Endometrial microvascular endothelial cells (primary cell): ENCODE data around the gene ASAP3. TPM values are rescaled to one million over a fixed set of nuclear protein-coding genes. Genes with fewer than 3 reads are reported as not detected.

ENCODE experiments used
- in situ Hi-C: cut with HindIII; loops from 2 replicates; pipeline ENCODE4 v1.10.0; 2017; ENCODE audit warnings: low sequenced_read_pairs, low pct_unique_long_range_greater_than_20kb; ENCODE audit errors: inconsistent ontology term
- total RNA-seq: library from RNA; depleted of rRNA; stranded (reverse); fragments of >200 nt; gene quantifications from one replicate; pipeline ENCODE4 v1.2.3, GENCODE V29; 2015; ENCODE audit errors: inconsistent ontology term

The ASAP3 gene
- 3.2 TPM for total RNA-seq

DNA sequence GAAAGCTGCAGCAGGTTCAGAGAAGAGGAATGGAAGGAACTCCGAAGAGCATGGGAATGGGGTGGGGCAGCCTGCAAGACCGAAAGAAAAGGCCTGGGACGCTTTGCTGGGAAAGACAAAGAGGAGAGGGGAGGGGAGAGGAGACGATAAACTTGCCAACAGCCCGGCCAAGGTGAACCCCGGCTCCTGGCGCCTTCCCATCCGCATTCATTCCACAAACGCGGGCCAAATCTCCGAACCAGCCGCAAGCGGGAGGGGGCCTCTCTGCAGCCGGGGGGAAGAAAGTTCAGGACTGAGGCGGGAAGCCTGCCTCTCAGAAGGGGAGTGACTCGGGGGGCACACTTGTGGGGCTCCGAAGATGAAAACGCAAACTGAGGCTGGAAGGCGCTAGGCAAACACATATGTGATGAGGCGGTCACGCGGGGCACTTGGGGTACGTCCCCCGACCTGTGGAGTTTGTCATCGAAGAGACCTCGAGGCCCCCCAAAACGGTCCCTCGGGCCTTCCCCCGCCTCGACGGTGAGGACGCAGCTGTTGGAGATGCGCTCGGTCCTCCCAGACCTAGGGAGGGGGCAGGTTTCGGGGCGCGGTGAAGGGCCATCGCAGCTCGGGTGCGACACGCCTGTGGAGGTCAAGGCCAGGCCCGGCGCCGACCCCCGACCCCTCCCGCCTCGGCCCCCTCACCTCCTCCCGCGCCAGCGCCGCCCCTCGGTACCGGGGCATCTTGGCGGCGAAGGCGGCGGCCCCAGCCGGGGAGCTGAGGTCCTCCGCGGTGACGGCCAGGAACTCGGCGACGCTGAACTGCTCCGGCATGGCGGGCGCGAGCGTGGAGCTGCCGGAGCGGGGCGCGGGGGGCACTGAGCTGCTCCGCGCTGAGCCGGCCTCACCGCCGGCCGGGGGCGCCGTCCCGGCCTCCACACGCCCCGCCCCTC, at the start of gene ASAP3:
Gene ASAP3 (minus strand): TSS at position 859 of the 932 bp plus-strand sequence. CDS start 46 bp downstream, at position 813.
- in situ Hi-C loops, result no loop called here

DNA sequence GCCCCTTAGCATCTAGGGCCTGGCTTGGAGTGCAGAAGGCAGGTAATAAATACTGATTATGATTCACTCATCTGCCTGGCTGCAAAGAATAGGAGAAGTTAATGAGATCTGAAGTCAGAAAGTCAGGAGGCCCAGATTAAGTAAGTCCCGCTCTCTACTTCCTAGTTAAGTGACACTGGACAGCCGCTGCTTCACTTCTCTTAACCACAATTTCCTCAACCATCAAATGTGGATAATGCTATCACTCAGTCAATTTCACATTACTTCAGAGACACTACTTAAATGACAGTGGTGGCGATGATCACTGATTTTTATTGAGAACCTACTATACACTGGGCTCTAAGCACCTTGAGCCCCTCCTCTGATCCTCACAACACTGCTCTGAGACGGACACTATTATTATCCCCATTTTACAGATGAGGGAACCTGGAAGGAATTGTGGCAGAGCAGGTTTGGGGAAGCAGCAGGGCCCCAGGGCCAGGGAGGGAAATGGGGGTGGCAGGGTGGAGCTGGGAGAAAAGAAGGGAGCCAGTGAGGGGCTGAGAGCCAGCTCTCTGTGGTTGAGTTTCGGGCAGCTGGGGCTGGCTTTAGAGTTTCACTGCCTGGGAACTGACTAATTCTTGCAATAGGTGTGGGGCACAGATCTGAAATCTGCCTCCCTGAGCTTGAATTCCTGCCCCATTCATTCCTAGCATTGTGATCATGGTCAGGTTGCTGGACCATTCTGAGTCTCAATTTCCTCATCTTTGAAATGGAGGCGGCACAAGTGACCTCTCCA, 49.5 kb upstream of the ASAP3 start:
- in situ Hi-C loops, result no loop called here

DNA sequence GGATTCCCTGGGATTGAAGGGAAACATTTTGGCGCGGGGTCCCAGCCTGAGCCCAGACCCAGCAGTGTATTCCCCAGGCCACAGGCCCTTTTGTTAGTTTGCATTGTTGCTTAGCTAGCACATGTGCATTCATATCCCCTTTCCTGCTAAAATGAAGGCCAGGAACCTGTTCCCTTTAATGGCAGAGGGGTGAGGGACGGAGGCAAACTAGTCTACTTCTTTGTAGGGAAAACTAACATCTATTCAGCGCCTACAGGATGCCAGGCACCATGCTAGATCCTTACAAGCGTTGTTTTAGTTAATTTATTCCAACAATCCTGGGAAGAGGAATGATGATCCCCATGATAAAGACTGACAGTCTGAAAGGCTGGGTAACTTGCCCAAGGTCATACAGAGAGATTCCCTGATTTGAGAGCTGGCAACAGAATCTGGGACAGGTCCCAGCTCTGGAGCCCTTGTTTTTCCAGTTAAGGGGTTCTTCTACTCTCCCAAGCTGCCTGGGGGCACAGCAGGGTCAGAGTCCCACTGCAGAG, 47.6 kb upstream of the ASAP3 start:
- in situ Hi-C loops, result no loop called here

DNA sequence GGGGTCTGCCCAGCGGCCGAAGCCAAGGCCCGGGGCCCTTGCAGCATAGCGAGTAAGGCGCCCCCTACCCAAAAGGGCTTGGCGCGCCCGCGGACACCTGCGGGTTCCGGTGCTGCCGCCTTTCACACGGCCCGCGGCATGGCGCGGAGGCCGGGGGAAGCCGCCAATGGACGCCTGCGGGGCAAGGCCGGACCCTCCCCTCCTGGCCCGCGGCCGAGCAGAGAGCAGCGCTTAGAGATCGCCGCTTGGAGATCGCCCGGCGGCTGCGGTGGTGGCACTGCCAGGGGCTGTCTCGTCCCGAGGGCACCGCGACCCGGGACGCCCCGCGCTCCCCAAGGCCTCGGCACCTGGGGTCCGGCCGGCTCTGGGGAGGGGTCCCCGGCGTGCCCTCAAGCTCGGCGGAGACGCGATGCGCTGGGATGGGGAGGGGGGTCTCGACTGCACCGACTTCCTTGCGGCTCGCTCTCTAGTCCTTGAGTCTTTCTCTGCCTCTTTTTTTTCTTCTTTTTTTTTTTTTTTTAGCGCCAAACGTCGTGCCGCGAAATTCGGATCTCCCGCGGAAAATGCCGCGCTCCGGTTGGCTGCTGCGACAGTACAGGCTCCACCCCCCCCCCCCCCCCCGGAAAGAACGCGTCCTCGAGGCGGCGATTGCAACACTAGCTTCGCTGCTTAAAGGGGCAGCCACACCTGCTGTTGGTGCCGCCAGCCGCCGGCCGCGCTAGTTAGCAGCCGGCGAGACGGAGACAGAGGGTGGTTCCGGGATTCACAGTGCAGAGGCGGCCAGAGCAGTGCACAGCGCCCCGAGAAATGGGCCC, 47.0 kb upstream of the ASAP3 start, which contains the start of gene E2F2:
Gene E2F2 (minus strand): TSS at position 487 of the 815 bp plus-strand sequence. CDS start 440 bp downstream, at position 47.
- in situ Hi-C loops, result no loop called here

DNA sequence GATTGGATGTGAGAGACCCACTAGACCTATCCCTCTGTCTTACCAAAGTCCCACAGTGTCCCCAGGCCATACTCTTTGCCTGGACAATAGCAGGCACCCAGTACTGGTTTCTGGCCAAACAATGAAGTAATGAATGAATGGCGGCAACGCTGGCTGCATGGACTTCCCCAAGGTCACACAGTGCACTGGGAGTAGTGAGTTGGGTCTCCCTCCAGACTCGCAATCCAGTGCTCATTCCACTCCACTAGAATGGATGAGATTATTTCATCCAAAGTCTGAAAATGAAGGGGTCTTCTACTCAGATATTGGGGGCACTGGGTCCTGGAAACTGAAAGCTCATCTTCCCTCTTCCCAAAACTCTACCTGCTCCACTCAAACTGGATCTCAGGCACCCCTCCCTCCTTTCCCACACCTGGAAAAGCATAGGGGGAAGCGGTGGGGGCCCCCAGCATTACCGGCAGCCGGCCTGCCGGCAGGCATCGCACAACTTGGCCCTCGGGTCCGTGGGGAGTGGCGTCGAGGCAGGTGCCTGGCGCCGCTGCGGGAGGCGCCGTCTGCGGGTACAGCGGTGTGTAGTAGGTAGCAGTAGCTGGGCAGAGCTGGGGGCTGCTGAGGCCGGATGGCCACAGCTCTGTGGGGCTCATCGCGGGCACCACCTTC, 46.2 kb upstream of the ASAP3 start:
- in situ Hi-C loops, result no loop called here

DNA sequence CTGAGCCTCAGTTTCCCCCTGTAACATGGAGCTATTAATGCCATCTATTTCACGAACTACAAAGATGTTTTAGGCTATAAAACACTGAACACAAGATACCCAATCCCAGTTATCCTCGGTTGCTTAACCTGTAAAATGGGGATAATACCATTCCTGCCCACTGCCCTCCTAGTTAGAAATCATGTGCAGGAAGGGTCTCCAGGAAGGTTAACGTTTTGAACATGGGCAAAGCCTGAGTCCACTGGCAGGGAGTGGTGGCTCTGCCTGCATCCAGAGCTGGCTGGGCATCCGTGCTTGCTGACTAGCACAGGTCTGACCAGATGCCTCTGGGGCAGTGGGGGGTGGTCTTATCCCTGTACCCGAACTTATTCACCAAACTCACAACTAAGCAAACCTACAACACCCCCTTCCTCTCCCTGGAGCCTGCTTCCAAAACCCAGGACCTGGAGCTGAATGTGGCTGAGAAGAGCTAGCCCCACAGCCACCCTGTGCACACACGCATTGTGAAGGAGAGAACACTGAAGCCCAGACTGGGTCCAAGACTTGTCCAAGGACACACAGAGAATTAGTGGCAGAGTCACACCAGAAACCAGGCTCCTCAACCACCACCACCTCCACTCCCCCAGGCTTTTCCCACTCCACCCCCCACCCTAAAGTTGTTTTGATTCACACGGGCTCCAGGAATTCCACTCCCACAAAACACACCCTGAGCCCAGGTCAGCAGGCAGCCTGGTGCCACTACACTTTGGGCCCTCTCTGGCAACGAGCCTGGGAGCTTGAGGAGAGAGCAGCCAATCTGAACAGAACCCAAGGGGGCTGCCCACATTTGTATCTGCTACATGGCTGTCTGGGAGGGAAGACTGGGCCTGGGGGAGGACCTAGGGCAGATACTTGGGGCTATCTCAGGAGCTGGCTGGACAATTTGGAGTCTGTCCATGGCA, 45.4 kb upstream of the ASAP3 start:
- in situ Hi-C loops, result no loop called here

DNA sequence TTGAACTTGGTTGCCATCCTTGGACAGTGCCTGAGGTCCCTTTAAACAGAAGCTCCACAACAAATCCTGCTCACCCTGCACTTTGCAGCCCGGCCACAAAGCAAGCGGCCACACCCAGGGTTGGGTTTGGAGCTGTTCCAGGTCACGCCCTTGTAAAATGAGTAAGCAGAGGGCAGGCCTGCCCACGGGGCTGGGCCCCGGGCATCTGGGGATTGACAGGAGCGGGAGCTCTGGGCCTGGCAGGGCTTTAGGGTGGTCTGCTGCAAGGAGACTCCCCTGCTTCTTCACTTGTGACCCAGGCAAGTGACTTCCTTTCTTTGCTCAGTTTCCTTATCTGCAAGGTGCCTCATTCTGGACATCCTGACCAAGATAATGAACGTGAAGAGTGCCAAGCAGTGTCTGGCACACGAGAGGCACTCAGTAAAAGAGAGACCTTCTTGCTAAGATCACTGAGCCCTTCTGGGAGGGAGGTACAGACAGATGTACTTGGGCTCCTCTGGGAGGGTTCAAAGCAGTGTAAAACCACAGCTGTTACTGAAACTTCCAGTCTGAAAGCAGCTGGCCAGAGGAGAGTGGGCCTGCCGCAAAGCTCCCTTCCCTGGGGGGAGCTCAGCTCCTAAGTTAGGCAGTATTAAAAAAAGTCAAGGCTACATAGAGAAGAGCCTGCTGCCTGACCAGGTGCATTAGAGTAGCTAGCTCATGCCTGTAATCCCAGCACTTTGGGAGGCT, 44.4 kb upstream of the ASAP3 start:
- in situ Hi-C loops, result no loop called here

DNA sequence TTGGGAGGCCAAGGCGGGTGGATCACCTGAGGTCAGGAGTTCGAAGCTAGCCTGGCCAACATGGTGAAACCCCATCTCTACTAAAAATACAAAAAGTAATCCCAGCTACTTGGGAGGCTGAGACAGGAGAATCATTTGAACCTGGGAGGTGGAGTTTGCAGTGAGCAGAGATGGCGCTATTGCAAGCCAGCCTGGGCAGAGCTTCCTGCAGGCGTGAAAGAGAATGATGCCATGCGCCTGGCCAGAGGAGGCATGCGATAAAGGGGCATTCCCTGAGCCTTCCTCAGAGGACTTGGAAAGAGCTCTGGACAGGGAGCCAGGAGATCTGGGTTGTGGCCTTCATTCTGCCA, 43.9 kb upstream of the ASAP3 start:
- in situ Hi-C loops, result no loop called here

DNA sequence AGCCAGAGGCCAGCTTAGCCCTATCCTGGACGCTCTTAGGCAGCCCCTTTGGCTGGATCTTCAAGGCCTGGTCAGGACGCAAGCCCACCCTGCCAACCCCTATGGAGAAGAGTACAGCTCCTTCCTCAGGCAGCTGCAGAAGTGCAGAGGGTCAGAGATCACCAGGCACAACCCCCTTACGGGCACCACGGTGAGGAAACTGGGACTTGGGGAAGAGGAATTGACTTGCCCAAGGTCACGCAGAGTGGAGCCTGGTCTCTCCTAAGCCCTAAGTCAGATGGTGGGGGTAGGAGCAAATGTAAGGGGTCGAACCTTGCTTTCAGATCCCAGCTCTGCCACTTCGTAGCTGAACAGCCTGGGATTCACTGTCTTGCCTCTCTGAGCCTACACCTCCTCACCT, 43.4 kb upstream of the ASAP3 start:
- in situ Hi-C loops, result no loop called here

DNA sequence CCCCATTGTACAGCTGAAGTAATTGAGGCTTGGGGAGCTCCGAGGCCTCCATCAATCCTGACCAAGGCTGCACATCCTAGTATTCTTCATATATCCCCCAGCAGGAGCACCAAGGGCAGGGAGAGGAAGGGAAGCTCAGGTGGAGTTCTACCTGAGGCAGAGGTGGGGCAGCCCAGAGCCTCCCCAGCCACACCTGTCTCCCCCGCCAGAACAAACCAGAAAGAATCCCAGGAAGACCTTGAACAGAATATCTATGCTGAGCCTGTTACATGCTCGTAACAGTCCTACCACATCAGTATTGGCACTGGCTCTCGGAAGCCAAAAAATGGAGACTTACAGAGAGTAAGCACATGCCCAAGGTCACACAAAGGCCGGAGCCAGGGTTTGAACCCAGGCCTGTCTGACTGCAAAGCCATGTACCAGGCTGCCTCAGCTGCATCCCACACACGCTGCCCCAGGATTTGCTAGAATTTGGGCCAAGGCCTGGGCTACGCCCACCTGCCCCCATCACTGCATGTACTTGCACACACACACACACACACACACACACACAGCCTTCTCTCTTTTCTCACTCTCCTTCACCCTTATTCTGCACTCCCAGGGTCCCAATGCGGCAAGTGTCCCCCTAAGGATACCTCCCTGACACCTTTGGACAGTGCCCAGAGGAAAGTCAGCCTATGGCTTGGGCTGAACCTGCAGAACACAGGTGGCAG, 42.5 kb upstream of the ASAP3 start:
- in situ Hi-C loops, result no loop called here

DNA sequence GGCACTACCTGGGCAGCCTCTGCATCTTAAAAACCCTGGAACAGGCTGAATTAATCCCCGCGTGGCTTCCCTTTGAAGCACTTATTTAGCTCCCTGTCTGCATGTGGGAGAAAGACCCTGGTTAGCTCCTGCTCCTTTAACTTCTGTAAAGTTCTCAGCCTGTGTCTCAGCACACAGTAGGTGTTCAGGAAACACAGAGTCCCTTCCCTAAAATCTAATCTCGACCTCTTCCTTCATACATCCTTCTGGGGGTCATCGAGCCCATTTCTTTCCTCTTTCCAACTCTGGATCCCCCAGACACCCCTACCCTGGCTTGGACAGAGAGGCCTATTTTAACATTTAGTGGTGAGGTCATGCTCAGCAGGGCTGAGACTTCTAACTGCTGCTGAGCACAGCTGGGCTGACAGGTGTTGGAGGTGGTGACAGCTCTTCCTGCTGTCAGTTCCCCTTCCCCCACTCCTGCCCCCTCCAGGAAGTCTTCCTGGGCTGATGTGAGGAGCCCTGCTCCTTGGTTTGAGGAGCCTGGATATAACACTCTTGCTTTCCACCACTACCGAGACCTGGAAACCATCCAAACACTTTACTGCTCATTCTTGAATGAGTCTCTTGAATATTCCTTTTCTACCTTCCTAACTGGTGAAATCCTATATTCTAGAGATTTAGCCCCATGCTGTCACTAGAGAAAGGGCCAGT, 41.7 kb upstream of the ASAP3 start:
- in situ Hi-C loops, result no loop called here

DNA sequence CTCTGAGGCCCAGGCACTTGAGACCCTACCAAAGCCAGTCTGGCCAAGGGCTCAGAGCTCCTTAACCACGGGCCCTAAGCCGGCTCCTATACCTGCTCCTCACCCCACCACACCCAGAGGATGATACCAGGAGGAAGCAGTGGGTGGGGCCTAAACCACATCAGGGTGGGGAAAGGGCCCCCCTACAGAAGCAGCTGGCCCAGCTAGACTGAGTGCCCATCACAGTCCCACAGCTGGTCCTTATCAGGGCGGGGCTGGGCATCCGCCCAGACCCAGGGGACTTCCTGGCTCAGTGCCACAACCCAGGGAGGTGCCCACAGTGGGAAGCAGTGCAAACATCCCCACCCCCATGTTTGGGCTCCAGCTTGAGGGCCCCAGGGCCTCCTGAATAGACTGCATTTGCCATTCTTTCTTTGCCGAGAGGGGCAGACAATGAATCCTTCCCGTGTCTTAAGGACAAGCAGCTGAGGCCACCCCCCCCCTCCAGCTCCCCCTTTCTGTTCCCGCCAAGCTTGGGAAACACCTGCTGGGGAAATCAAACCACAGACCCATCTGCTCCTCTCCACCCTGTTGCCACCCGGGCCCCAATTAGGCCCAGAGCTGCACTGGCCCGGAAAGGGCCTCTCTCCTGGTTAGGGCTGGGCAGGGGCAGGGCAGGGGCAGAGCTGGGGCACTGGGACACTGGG, 40.9 kb upstream of the ASAP3 start:
- in situ Hi-C loops, result no loop called here

DNA sequence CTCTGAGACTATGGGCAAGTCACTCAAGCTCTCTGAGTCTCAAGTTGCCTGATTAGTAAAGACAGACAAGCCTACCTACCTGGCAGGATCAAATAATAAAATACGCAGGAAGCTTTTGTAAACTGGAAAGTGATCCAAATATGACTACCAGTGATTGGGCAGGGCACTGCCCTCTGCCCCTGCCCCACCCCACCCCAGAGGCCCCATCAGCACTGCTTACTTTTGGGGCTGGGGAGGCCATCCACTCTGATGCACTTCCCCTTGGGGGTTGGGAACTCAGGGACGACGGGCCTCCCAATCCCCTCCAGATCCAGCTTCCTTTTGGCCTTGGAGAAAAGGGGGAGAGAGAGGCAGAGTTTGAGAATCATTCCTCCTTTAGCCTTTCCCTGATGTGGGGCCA, 40.2 kb upstream of the ASAP3 start:
- in situ Hi-C loops, result no loop called here

DNA sequence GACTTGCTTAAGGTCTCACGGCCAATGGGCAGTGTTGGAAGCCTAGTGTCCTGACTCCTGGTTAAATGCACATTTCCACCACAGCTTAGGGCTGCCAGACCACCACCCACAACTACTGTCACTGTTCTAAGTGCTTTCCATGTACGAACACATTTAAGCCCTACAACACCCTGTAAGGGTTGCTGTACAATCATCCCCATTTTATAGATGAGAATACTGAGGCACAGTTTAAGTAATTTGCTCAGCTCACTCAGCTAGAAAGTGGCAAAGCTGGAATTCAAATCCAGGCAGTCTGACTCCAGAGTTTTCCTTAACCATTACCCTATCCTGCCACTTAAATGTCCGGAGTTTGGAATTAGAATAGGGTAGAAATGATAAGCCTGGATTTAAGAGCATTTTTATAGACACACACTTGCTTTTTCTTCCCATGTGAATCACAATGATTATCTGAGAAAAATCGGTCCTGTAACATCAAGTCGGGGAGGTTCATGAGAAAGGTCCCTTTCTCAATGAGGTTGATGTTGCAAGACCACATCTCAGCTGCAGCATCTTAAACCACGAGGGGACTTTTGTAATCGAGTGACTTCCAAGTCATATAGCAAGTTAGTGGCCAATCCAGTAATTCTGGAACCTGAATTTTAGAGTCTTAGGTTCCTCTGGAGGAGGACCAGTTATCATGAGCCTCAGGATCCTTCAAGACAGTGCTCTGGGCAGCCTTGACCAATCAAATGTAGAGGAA, 38.4 kb upstream of the ASAP3 start:
- in situ Hi-C loops, result no loop called here
